ENCODE results near the gene NRXN2. TPM values are rescaled to one million over a fixed set of nuclear protein-coding genes. Genes with fewer than 3 reads are reported as not detected.
A peak's percentile ranks its signal among the peaks of the same experiment; 100 is the strongest.

The NRXN2 gene
- total RNA-seq, 1 donor from 2014 or later = 10.0 TPM

GRCh38 chr11:64653388-64653973, 69.5 kb downstream of the NRXN2 start:
- Mint-ChIP-seq H3K9me3 (no peaks in the 10 kb centered on the region), H3K27me3 (ENCODE audit: low read depth) (peaks cover 9% of the 10 kb centered on the region), H3K36me3 (ENCODE audit: low read depth) (no peaks in the 10 kb centered on the region), H3K27ac (ENCODE audit: unreplicated experiment) (no peak overlapping the region), H3K4me1 (peaks cover 9% of the 10 kb centered on the region), H3K4me3 (no peak overlapping the region)
- DNase-seq (ENCODE audit: low read depth, low spot score) = no peak
- TF ChIP-seq, protein P1, sequence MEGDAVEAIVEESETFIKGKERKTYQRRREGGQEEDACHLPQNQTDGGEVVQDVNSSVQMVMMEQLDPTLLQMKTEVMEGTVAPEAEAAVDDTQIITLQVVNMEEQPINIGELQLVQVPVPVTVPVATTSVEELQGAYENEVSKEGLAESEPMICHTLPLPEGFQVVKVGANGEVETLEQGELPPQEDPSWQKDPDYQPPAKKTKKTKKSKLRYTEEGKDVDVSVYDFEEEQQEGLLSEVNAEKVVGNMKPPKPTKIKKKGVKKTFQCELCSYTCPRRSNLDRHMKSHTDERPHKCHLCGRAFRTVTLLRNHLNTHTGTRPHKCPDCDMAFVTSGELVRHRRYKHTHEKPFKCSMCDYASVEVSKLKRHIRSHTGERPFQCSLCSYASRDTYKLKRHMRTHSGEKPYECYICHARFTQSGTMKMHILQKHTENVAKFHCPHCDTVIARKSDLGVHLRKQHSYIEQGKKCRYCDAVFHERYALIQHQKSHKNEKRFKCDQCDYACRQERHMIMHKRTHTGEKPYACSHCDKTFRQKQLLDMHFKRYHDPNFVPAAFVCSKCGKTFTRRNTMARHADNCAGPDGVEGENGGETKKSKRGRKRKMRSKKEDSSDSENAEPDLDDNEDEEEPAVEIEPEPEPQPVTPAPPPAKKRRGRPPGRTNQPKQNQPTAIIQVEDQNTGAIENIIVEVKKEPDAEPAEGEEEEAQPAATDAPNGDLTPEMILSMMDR (conservative IDR thresholded peaks at IDR 0.05) = peak; percentile 15

DNA sequence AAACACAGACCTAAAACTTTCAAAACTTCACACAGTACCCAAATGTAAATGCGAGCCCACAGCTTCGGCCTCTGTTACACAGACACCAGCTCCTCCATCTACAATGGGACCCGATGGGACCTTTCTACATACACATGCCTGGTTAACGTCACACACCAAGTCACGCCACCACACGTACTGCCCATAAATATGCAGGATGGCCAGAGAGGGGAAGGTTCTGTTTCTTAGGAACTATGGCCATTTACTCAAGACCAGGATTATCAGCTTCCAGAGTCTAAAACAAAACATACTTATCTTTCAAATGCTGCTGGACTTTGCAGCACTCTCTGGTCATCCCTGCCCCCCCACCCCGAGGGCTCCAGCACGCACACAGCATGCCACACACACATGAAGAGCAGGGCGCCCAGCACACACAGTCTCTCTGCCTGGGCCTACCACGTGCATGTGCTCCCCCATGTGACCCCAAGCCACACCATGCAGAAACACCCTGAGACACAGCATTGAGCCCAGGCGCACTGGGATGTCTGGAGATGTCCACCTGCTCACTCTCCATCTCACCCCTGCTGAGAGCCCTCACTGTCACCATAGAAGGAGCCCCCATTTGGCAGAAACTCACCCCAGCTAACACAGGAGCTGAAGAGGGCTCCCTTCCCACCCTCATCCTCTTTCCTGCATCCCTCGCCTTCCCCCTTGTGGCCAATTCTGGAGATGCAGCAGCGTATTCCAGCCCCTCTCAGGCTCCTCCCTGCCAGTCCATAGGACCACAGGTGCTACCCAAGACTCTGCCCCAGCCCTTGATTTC, 70.2 kb downstream of the NRXN2 start:
- TF ChIP-seq, protein P1 (conservative IDR thresholded peaks at IDR 0.05) = peak; percentile 88
- Mint-ChIP-seq H3K36me3 (ENCODE audit: low read depth) (no peaks in the 10 kb centered on the region), H3K4me1 (peaks cover 9% of the 10 kb centered on the region), H3K9me3 (no peaks in the 10 kb centered on the region), H3K4me3 (no peak overlapping the region), H3K27ac (ENCODE audit: unreplicated experiment) (no peak overlapping the region), H3K27me3 (ENCODE audit: low read depth) (peaks cover 9% of the 10 kb centered on the region)
- peak; percentile 96 for DNase-seq (ENCODE audit: low read depth, low spot score)

DNA sequence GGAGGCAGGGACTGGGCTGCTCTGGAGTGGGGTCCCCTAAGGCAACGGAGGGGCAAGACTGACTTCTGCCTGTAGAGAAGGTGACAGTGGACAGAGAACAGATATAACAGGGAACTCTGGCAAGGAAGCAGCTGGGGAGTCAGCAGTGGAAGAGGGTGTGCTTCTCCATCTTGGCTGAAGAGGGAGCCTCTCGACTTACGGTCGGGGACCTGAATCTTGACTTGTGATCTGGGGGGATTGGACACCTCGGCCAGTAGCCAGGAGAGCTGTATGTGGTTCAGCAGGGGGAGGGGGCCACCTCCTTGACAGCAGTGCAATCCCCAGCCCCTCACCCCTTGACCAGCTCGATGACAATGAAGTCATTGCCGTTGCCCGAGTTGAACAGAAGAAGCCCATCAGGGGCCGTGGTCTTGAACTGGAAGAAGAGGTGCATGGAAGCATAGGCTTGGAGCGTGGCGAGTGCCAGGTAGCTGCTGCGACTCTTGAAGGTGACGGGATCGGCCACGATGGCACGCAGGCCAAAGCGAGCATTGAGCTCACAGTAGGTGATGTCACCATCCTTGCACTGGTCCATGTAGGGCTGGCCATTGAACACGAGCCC, 72.0 kb downstream of the NRXN2 start:
- no peak overlapping the region for H3K27ac Mint-ChIP-seq (ENCODE audit: unreplicated experiment)
- H3K4me3 Mint-ChIP-seq = no peak overlapping the region
- TF ChIP-seq, protein P1 (conservative IDR thresholded peaks at IDR 0.05) = peak; percentile 41
- H3K4me1 Mint-ChIP-seq = peaks cover 14% of the 10 kb centered on the region
- no peaks in the 10 kb centered on the region for H3K36me3 Mint-ChIP-seq (ENCODE audit: low read depth)
- no peak for DNase-seq (ENCODE audit: low read depth, low spot score)
- no peaks in the 10 kb centered on the region for H3K9me3 Mint-ChIP-seq
- H3K27me3 Mint-ChIP-seq (ENCODE audit: low read depth) = peaks cover 16% of the 10 kb centered on the region

GRCh38 chr11:64649291-64649697, 73.7 kb downstream of the NRXN2 start:
- H3K9me3 Mint-ChIP-seq = no peaks in the 10 kb centered on the region
- peak overlapping the region; percentile 35 for H3K27ac Mint-ChIP-seq (ENCODE audit: unreplicated experiment)
- peaks cover 33% of the 10 kb centered on the region for H3K27me3 Mint-ChIP-seq (ENCODE audit: low read depth)
- TF ChIP-seq, protein P1 (conservative IDR thresholded peaks at IDR 0.05) = peak; percentile 63
- no peak overlapping the region for H3K4me3 Mint-ChIP-seq
- H3K36me3 Mint-ChIP-seq (ENCODE audit: low read depth) = no peaks in the 10 kb centered on the region
- no peak for DNase-seq (ENCODE audit: low read depth, low spot score)
- peaks cover 28% of the 10 kb centered on the region for H3K4me1 Mint-ChIP-seq

GRCh38 chr11:64648551-64648950, 74.4 kb downstream of the NRXN2 start:
- no peak overlapping the region for H3K4me3 Mint-ChIP-seq
- no peak overlapping the region for H3K27ac Mint-ChIP-seq (ENCODE audit: unreplicated experiment)
- H3K36me3 Mint-ChIP-seq (ENCODE audit: low read depth) = no peaks in the 10 kb centered on the region
- H3K4me1 Mint-ChIP-seq = peaks cover 33% of the 10 kb centered on the region
- H3K27me3 Mint-ChIP-seq (ENCODE audit: low read depth) = peaks cover 40% of the 10 kb centered on the region
- DNase-seq (ENCODE audit: low read depth, low spot score) = no peak
- TF ChIP-seq, protein P1 (conservative IDR thresholded peaks at IDR 0.05) = no peak
- H3K9me3 Mint-ChIP-seq = no peaks in the 10 kb centered on the region
